ENCODE measurements around the gene KRTAP3-1. TPM values are rescaled to one million over a fixed set of nuclear protein-coding genes. Genes with fewer than 3 reads are reported as not detected.

KRTAP3-1 gene
- total and polyA plus RNA-seq, 2 experiments from 2014 or later = not detected

DNA sequence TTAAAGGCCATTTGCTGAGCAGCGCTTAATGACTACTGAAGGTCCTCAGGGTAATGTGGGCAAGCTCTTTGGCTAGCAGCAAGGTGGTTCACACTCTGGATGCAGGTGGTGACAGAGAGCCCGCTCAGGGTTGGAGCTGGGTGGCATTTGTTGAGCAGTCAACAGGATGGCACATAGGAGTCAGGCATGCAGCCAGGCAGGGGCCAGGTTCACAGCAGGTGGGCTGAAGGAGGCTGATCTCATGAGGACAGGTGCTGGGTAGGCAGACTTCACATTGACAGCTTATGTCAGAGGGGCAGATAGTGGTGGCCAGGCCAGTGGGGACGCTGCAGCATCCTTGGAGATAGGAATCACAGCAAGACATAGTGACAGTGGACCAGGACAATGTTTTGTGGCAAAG lies 4.5 kb downstream of the KRTAP3-1 start (continued):
- TF ChIP-seq, protein P1, sequence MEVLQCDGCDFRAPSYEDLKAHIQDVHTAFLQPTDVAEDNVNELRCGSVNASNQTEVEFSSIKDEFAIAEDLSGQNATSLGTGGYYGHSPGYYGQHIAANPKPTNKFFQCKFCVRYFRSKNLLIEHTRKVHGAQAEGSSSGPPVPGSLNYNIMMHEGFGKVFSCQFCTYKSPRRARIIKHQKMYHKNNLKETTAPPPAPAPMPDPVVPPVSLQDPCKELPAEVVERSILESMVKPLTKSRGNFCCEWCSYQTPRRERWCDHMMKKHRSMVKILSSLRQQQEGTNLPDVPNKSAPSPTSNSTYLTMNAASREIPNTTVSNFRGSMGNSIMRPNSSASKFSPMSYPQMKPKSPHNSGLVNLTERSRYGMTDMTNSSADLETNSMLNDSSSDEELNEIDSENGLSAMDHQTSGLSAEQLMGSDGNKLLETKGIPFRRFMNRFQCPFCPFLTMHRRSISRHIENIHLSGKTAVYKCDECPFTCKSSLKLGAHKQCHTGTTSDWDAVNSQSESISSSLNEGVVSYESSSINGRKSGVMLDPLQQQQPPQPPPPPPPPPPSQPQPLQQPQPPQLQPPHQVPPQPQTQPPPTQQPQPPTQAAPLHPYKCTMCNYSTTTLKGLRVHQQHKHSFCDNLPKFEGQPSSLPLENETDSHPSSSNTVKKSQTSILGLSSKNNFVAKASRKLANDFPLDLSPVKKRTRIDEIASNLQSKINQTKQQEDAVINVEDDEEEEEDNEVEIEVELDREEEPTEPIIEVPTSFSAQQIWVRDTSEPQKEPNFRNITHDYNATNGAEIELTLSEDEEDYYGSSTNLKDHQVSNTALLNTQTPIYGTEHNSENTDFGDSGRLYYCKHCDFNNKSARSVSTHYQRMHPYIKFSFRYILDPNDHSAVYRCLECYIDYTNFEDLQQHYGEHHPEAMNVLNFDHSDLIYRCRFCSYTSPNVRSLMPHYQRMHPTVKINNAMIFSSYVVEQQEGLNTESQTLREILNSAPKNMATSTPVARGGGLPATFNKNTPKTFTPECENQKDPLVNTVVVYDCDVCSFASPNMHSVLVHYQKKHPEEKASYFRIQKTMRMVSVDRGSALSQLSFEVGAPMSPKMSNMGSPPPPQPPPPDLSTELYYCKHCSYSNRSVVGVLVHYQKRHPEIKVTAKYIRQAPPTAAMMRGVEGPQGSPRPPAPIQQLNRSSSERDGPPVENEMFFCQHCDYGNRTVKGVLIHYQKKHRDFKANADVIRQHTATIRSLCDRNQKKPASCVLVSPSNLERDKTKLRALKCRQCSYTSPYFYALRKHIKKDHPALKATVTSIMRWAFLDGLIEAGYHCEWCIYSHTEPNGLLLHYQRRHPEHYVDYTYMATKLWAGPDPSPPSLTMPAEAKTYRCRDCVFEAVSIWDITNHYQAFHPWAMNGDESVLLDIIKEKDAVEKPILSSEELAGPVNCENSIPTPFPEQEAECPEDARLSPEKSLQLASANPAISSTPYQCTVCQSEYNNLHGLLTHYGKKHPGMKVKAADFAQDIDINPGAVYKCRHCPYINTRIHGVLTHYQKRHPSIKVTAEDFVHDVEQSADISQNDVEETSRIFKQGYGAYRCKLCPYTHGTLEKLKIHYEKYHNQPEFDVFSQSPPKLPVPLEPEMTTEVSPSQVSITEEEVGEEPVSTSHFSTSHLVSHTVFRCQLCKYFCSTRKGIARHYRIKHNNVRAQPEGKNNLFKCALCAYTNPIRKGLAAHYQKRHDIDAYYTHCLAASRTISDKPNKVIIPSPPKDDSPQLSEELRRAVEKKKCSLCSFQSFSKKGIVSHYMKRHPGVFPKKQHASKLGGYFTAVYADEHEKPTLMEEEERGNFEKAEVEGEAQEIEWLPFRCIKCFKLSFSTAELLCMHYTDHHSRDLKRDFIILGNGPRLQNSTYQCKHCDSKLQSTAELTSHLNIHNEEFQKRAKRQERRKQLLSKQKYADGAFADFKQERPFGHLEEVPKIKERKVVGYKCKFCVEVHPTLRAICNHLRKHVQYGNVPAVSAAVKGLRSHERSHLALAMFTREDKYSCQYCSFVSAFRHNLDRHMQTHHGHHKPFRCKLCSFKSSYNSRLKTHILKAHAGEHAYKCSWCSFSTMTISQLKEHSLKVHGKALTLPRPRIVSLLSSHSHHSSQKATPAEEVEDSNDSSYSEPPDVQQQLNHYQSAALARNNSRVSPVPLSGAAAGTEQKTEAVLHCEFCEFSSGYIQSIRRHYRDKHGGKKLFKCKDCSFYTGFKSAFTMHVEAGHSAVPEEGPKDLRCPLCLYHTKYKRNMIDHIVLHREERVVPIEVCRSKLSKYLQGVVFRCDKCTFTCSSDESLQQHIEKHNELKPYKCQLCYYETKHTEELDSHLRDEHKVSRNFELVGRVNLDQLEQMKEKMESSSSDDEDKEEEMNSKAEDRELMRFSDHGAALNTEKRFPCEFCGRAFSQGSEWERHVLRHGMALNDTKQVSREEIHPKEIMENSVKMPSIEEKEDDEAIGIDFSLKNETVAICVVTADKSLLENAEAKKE (CRISPR knock-in tag; IDR thresholded peaks at IDR 0.05) = no peak
- TF ChIP-seq JUNB (IDR thresholded peaks at IDR 0.05; ENCODE audit: unreplicated experiment) (no peak), POLR2AphosphoS5 (IDR thresholded peaks at IDR 0.05; ENCODE audit: low read depth) (no peak), CREB1 (CRISPR knock-in tag; IDR thresholded peaks at IDR 0.05; ENCODE audit: low read depth) (no peak)
- TF ChIP-seq, protein P2, sequence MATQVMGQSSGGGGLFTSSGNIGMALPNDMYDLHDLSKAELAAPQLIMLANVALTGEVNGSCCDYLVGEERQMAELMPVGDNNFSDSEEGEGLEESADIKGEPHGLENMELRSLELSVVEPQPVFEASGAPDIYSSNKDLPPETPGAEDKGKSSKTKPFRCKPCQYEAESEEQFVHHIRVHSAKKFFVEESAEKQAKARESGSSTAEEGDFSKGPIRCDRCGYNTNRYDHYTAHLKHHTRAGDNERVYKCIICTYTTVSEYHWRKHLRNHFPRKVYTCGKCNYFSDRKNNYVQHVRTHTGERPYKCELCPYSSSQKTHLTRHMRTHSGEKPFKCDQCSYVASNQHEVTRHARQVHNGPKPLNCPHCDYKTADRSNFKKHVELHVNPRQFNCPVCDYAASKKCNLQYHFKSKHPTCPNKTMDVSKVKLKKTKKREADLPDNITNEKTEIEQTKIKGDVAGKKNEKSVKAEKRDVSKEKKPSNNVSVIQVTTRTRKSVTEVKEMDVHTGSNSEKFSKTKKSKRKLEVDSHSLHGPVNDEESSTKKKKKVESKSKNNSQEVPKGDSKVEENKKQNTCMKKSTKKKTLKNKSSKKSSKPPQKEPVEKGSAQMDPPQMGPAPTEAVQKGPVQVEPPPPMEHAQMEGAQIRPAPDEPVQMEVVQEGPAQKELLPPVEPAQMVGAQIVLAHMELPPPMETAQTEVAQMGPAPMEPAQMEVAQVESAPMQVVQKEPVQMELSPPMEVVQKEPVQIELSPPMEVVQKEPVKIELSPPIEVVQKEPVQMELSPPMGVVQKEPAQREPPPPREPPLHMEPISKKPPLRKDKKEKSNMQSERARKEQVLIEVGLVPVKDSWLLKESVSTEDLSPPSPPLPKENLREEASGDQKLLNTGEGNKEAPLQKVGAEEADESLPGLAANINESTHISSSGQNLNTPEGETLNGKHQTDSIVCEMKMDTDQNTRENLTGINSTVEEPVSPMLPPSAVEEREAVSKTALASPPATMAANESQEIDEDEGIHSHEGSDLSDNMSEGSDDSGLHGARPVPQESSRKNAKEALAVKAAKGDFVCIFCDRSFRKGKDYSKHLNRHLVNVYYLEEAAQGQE (IDR thresholded peaks at IDR 0.05; ENCODE audit: unreplicated experiment) = no peak

DNA sequence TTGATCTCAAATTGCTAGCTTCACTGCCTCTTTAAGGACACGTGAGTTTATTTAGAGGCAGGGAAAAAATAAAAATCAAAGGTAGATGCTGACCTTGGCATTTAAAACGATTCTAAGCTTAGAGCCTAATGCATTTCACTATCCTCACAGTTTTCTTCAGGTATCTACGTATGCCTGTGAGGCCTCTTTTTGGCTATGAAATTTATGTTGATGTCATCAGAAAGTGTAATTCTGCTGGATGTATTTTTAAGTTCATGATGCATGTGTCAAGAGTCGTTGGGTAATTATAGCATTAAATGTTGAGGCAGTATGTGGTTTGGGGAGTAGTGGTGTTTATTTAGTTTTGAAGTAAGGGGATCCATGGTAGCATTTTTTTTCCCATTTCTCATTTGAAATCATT lies 5.0 kb downstream of the KRTAP3-1 start:
- Mint-ChIP-seq H3K9me3 (no peaks in the 10 kb centered on the region), H3K4me1 (peaks cover 3% of the 10 kb centered on the region; the same call in 2 of the 3 replicates), H3K36me3 (ENCODE audit: low read depth) (no peaks in the 10 kb centered on the region), H3K27me3 (ENCODE audit: insufficient read depth, low read depth, poor library complexity) (peaks cover 1% of the 10 kb centered on the region), H3K4me3 (no peak overlapping the region), H3K27ac (no peak overlapping the region)
- Histone ChIP-seq H3K4me2 (no peak overlapping the region), H3F3A (replicated peaks; ENCODE audit: low read depth) (no peaks in the 10 kb centered on the region), H3K4me3 (no peak overlapping the region), H3K27me3 (ENCODE audit: insufficient read depth) (no peaks in the 10 kb centered on the region), H3K4me1 (ENCODE audit: insufficient read depth) (peaks cover 4% of the 10 kb centered on the region; the same call in 1 of the 2 replicates), H2AFZ (no peak overlapping the region), H3K27ac (ENCODE audit: low read depth) (no peak overlapping the region), H3K9me2 (ENCODE audit: insufficient read depth) (no peaks in the 10 kb centered on the region), H3K36me3 (ENCODE audit: insufficient read depth) (no peaks in the 10 kb centered on the region), H3K79me2 (replicated peaks; ENCODE audit: insufficient read depth) (no peaks in the 10 kb centered on the region), H4K20me1 (replicated peaks; ENCODE audit: insufficient read depth) (no peaks in the 10 kb centered on the region)
- DNase-seq (ENCODE audit: low spot score) (no peak), ATAC-seq (no peak)
- no peak for TF ChIP-seq STAT1 (IDR thresholded peaks at IDR 0.05; ENCODE audit: unreplicated experiment)
- TF ChIP-seq ZNF114 (CRISPR knock-in tag; IDR thresholded peaks at IDR 0.05) = no peak
- no peak for TF ChIP-seq ZNF331 (CRISPR knock-in tag; IDR thresholded peaks at IDR 0.05; ENCODE audit: low read depth)
- TF ChIP-seq NANOG (IDR thresholded peaks at IDR 0.05; ENCODE audit: borderline replicate concordance) = no peak
